ENCODE data around the gene CHMP4B. TPM values are rescaled to one million over a fixed set of nuclear protein-coding genes. Genes with fewer than 3 reads are reported as not detected.

The CHMP4B gene
- total RNA-seq, 4 donors from 2014 or later, result 93.4 to 118 (median 112) TPM

DNA sequence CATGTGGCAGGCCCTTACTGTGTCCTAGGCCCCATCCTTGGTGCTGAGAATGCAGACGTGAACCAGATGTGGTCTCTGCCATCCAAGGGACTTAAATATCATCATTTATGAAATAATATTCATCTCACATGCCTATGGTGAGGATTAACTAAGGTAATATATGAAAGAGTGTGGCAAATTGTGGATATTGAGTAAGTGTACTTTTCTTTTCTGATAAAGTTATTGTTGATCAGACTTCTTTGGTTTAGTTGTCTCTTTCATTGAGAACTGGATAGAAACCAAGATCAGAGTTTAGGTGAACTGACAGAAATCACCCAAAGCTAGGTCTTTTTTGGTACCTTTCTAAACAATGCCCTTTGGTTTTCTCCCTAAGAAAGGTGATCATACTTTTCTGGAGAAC is 5.0 kb downstream of the CHMP4B start:
- WGBS, 2 donors (ENCODE audit: low coverage in 1 of 2), result 82 to 83% methylated on average over 1 of the region's 1 CpG
- no peaks in the 10 kb centered on the region for H3K27me3 ChIP-seq
- no peak for ATAC-seq
- TF ChIP-seq, protein P1, sequence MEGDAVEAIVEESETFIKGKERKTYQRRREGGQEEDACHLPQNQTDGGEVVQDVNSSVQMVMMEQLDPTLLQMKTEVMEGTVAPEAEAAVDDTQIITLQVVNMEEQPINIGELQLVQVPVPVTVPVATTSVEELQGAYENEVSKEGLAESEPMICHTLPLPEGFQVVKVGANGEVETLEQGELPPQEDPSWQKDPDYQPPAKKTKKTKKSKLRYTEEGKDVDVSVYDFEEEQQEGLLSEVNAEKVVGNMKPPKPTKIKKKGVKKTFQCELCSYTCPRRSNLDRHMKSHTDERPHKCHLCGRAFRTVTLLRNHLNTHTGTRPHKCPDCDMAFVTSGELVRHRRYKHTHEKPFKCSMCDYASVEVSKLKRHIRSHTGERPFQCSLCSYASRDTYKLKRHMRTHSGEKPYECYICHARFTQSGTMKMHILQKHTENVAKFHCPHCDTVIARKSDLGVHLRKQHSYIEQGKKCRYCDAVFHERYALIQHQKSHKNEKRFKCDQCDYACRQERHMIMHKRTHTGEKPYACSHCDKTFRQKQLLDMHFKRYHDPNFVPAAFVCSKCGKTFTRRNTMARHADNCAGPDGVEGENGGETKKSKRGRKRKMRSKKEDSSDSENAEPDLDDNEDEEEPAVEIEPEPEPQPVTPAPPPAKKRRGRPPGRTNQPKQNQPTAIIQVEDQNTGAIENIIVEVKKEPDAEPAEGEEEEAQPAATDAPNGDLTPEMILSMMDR (IDR thresholded peaks at IDR 0.05), result no peak
- TF ChIP-seq POLR2AphosphoS5 (IDR thresholded peaks at IDR 0.05) (no peak), EP300 (IDR thresholded peaks at IDR 0.05) (no peak), POLR2A (IDR thresholded peaks at IDR 0.05) (no peak)
- peaks cover 8 to 91% (median 25%) of the 10 kb centered on the region in 3 donors for H3K4me1 ChIP-seq
- no peak overlapping the region for H3K4me3 ChIP-seq
- H3K27ac ChIP-seq, result no peak overlapping the region
- no peaks in the 10 kb centered on the region for H3K9me3 ChIP-seq
- peaks cover 0 to 4% of the 10 kb centered on the region in 2 donors for H3K36me3 ChIP-seq

DNA sequence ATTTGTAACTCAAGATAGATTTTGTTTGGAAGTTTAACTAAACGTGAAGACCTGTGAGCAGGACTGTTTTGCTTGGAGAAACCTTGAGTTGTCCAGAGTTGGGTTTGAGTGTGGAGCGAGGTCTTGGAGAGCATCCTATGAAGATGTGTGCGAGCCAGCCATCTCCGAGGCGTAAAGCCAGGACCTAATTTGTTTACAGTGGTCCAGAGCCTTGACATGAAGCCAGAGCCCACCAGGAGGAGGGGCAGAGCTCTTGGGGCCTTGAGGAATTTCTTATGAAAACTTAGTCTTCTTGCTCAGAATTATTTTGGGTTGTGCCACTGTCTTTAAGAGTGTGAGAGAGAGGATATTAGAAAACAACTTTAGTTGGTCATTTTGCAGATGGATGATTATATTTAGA is 6.3 kb downstream of the CHMP4B start:
- Histone ChIP-seq H3K4me1 (peaks cover 8 to 90% (median 25%) of the 10 kb centered on the region in 3 donors), H3K9me3 (no peaks in the 10 kb centered on the region), H3K27ac (peak overlapping the region in 1 of 4 donors; percentile 12), H3K4me3 (no peak overlapping the region), H3K27me3 (no peaks in the 10 kb centered on the region), H3K36me3 (peaks cover 0 to 4% of the 10 kb centered on the region in 2 donors)
- TF ChIP-seq POLR2A (IDR thresholded peaks at IDR 0.05) (no peak), POLR2AphosphoS5 (IDR thresholded peaks at IDR 0.05) (no peak), EP300 (IDR thresholded peaks at IDR 0.05) (no peak)
- TF ChIP-seq, protein P1 (IDR thresholded peaks at IDR 0.05), result no peak
- no peak for ATAC-seq
- WGBS, 2 donors (ENCODE audit: low coverage in 1 of 2), result 20 to 60% methylated on average over 2 to 5 of the region's 5 CpGs

DNA sequence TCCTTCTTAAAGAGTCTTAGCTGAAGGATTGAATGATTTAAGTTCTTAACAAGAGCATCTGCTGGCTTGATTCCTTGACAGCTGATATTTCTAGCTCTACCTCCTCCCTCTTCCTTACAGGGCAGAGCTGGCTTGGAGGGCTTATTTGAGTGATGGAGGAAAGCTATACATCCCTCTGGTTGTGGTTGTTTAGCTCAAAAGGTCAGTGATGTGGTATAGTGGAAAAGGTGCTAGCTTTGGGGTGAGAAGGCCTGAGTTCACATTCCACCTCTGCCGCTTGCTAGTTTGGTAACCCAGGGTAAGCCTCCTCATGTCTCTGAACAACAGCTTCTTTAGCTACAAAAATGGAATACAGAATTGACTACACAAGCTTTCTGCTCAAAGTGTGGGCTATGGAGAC is 8.3 kb downstream of the CHMP4B start:
- H3K4me1 ChIP-seq, result peaks cover 5 to 87% (median 9%) of the 10 kb centered on the region in 3 donors
- ATAC-seq, result no peak
- no peaks in the 10 kb centered on the region for H3K9me3 ChIP-seq
- H3K27me3 ChIP-seq, result no peaks in the 10 kb centered on the region
- H3K4me3 ChIP-seq, result no peak overlapping the region
- no peak overlapping the region for H3K27ac ChIP-seq
- WGBS, 2 donors (ENCODE audit: low coverage in 1 of 2), result no CpG with 5 or more reads among the region's 1 CpG
- H3K36me3 ChIP-seq, result peaks cover 0 to 9% of the 10 kb centered on the region in 2 donors
- TF ChIP-seq POLR2AphosphoS5 (IDR thresholded peaks at IDR 0.05) (no peak), POLR2A (IDR thresholded peaks at IDR 0.05) (no peak), EP300 (IDR thresholded peaks at IDR 0.05) (no peak)
- TF ChIP-seq, protein P1 (IDR thresholded peaks at IDR 0.05), result no peak

DNA sequence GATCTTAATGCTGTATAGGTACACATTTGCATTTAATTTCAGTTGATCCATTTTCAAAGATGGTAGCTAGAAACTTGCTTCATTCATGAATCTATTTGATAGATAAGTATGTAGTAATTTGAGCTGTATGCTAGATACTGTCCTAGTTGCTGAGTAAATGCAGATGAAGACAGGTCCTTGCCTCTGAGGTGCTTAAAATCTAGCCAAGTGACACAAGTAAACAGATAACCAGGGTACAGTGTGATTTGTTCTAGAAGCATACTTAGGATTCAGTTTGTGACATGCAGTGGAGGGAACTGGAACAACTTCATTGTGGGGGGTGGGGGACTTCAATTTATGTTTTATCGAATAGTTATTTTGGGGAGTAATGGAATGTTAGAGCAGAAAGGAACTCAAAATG is 9.2 kb downstream of the CHMP4B start:
- Histone ChIP-seq H3K36me3 (peaks cover 0 to 9% of the 10 kb centered on the region in 2 donors), H3K27ac (no peak overlapping the region), H3K9me3 (no peaks in the 10 kb centered on the region), H3K27me3 (no peaks in the 10 kb centered on the region), H3K4me3 (no peak overlapping the region), H3K4me1 (peaks cover 5 to 87% (median 9%) of the 10 kb centered on the region in 3 donors)
- ATAC-seq, result no peak
- 80 to 100% methylated on average over 1 of the region's 1 CpG for WGBS, 2 donors (ENCODE audit: low coverage in 1 of 2)
- TF ChIP-seq, protein P1 (IDR thresholded peaks at IDR 0.05), result no peak
- TF ChIP-seq EP300 (IDR thresholded peaks at IDR 0.05) (no peak), POLR2A (IDR thresholded peaks at IDR 0.05) (no peak), POLR2AphosphoS5 (IDR thresholded peaks at IDR 0.05) (no peak)

DNA sequence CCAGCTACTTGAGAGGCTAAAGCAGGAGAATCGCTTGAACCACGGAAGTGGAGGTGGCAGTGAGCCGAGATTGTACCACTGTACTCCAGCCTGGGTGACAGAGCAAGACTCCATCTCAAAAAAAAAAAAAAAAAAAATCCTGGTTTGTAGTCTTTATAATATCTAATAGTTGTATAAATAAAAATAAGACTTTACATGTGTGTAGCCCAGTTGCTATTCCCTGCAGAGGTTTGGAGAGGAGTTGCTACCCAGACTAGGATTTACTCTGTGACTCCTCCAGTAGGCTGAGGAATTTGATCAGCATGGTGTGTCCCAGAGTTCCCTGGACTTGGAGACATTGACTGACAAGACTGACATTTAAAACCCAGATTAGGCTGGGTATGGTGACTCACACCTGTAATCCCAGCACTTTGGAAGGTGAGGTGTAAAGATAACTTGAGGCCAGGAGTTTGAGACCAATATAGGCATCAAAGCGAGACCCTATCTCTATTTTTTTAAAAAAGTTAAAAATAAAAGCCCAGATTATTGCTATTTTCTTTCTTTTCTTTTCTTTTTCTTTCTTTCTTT is 10.2 kb downstream of the CHMP4B start:
- no peak for TF ChIP-seq EP300 (IDR thresholded peaks at IDR 0.05)
- TF ChIP-seq, protein P1 (IDR thresholded peaks at IDR 0.05), result no peak
- TF ChIP-seq POLR2AphosphoS5 (IDR thresholded peaks at IDR 0.05), result no peak
- no peak for TF ChIP-seq POLR2A (IDR thresholded peaks at IDR 0.05)
- no peaks in the 10 kb centered on the region for H3K9me3 ChIP-seq
- no peak overlapping the region for H3K27ac ChIP-seq
- no peak for ATAC-seq
- peaks cover 5 to 87% (median 11%) of the 10 kb centered on the region in 3 donors for H3K4me1 ChIP-seq
- no peaks in the 10 kb centered on the region for H3K27me3 ChIP-seq
- H3K36me3 ChIP-seq, result peaks cover 0 to 5% of the 10 kb centered on the region in 2 donors
- H3K4me3 ChIP-seq, result no peak overlapping the region
- WGBS, 2 donors (ENCODE audit: low coverage in 1 of 2), result 60 to 96% methylated on average over 1 to 3 of the region's 4 CpGs
